Liver (tissue), 9 donors: ENCODE measurements around the gene LMAN2. TPM values are rescaled to one million over a fixed set of nuclear protein-coding genes. Genes with fewer than 3 reads are reported as not detected.
A peak's percentile ranks its signal among the peaks of the same experiment; 100 is the strongest.

Source experiments
- DNase-seq: peaks from one replicate; pipeline ENCODE4 v3.0.0-alpha.2; 2017; ENCODE audit warnings: low spot score
- H3K27ac ChIP-seq, 2 donors: one replicate each; pipeline ENCODE4 v1.7.0; 2013; ENCODE audit warnings: inconsistent platforms in 2 of 2, low read length in 2 of 2, control low read depth in 1 of 2, low read depth in 1 of 2, mild to moderate bottlenecking in 1 of 2
- H3K27me3 ChIP-seq, 4 donors: one replicate each; pipeline versions ENCODE4 v1.6.1 to v1.7.0; 2013; ENCODE audit warnings: low read length in 3 of 4, inconsistent platforms in 1 of 4, mild to moderate bottlenecking in 1 of 4, moderate library complexity in 1 of 4; ENCODE audit not compliant: control insufficient read depth in 4 of 4, insufficient read depth in 4 of 4
- H3K36me3 ChIP-seq, 4 donors: one replicate each; pipeline versions ENCODE4 v1.6.1 to v1.7.0; 2013; ENCODE audit warnings: low read length in 3 of 4, mild to moderate bottlenecking in 3 of 4, low read depth in 1 of 4, moderate library complexity in 1 of 4; ENCODE audit not compliant: control insufficient read depth in 4 of 4, insufficient read depth in 3 of 4
- H3K4me1 ChIP-seq, 4 donors: one replicate each; pipeline versions ENCODE4 v1.6.1 to v1.7.0; 2013; ENCODE audit warnings: low read length in 3 of 4, mild to moderate bottlenecking in 3 of 4, moderate library complexity in 1 of 4; ENCODE audit not compliant: control insufficient read depth in 4 of 4, insufficient read depth in 4 of 4
- H3K4me3 ChIP-seq, 3 donors: one replicate each; pipeline versions ENCODE4 v1.6.1 to v1.7.0; 2013; ENCODE audit warnings: low read length in 3 of 3, control low read depth in 1 of 3, low read depth in 1 of 3, mild to moderate bottlenecking in 1 of 3
- H3K9ac ChIP-seq, 2 donors: one replicate each; pipeline ENCODE4 v1.7.0; 2013; ENCODE audit warnings: low read length in 2 of 2, mild to moderate bottlenecking in 2 of 2, moderate library complexity in 2 of 2, control low read depth in 1 of 2, low read depth in 1 of 2
- H3K9me3 ChIP-seq, 4 donors: one replicate each; pipeline versions ENCODE4 v1.6.1 to v1.7.0; 2013; ENCODE audit warnings: low read length in 3 of 4; ENCODE audit not compliant: control insufficient read depth in 4 of 4
- EGR1 ChIP-seq, 2 donors: IDR thresholded peaks; 2 replicates each; pipeline ENCODE4 v1.6.1; 2016 to 2018; ENCODE audit warnings: antibody characterized with exemption in 2 of 2, low read depth in 2 of 2
- HNF4A ChIP-seq, 2 donors: conservative IDR thresholded peaks; 2 replicates each; pipeline ENCODE4 v1.6.1; 2016; ENCODE audit warnings: antibody characterized with exemption in 2 of 2, mild to moderate bottlenecking in 2 of 2
- HNF4G ChIP-seq: IDR thresholded peaks from 2 replicates; pipeline ENCODE4 v1.6.1; 2016; ENCODE audit warnings: antibody characterized with exemption
- RAD21 ChIP-seq, 2 donors: IDR thresholded peaks; 2 replicates each; pipeline ENCODE4 v1.6.1; 2016; ENCODE audit warnings: antibody characterized with exemption in 2 of 2, mild to moderate bottlenecking in 2 of 2
- RXRA ChIP-seq, 2 donors: IDR thresholded peaks; 2 replicates each; pipeline ENCODE4 v1.6.1; 2017 to 2018; ENCODE audit warnings: antibody characterized with exemption in 2 of 2, mild to moderate bottlenecking in 1 of 2
- SP1 ChIP-seq: IDR thresholded peaks from 2 replicates; pipeline ENCODE4 v1.6.1; 2018; ENCODE audit warnings: antibody characterized with exemption, mild to moderate bottlenecking
- YY1 ChIP-seq: IDR thresholded peaks from 2 replicates; pipeline ENCODE4 v1.6.1; 2016; ENCODE audit warnings: antibody characterized with exemption, mild to moderate bottlenecking
- WGBS: extraction: QIAGEN DNeasy Blood & Tissue Kit; methylation state at CpG from one replicate; pipeline ENCODE4 v1.1.7; 2013; 5-methylcytosine and 5-hydroxymethylcytosine counted together
- polyA plus RNA-seq, 2 donors: library from polyadenylated mRNA; stranded (reverse) in 1 of 2; unstranded in 1 of 2; fragments of 200-250 nt in 1 of 2; fragments of >200 nt in 1 of 2; fragmentation: Nextera tagmentation in 1 of 2; extraction: Ambion mirVana in 1 of 2; gene quantifications; one replicate each; pipeline versions ENCODE4 v1.2.1 to v1.2.3, GENCODE V29; 2013 to 2015
- total RNA-seq, 2 donors: library from RNA; depleted of rRNA; stranded (reverse); fragments of >200 nt; gene quantifications; one replicate each; pipeline ENCODE4 v1.2.3, GENCODE V29; 2014
- TF ChIP-seq, protein P1 (sequence below): IDR thresholded peaks from 2 replicates; pipeline ENCODE4 v1.6.1; 2016; ENCODE audit warnings: antibody characterized with exemption
- TF ChIP-seq, protein P2 (sequence below): fragments of 150-350 bp; IDR thresholded peaks from 2 replicates; pipeline ENCODE4 v1.5.1; 2017; ENCODE audit warnings: improper control_type of control experiment, low read depth, low read length; ENCODE audit not compliant: missing input control
- donor health status: healthy.
- donor health status: healthy.
- donor health status: healthy.
- donor health status: healthy.
- donor health status: healthy.

The LMAN2 gene
- total and polyA plus RNA-seq, 4 donors, result 243 to 478 (median 364) TPM

DNA sequence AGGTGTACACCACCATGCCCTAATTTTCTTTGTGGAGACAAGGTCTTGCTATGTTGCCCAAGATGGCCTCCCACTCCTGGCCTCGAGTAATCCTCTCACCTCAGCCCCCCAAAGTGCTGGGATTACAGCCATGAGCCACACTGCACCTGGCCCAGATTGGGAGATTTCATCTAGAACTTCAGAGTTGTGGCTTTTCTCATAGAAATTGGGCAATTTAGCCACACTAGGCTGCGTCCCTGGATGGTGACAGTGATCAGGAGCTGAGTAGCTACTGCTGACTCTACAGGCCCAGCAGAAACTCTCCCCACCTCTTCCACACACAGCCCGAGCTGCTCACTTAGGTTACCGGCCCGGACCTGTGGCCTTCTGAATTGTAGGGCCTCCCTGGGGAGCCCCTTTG, 41.3 kb upstream of the LMAN2 start:
- TF ChIP-seq, protein P1, sequence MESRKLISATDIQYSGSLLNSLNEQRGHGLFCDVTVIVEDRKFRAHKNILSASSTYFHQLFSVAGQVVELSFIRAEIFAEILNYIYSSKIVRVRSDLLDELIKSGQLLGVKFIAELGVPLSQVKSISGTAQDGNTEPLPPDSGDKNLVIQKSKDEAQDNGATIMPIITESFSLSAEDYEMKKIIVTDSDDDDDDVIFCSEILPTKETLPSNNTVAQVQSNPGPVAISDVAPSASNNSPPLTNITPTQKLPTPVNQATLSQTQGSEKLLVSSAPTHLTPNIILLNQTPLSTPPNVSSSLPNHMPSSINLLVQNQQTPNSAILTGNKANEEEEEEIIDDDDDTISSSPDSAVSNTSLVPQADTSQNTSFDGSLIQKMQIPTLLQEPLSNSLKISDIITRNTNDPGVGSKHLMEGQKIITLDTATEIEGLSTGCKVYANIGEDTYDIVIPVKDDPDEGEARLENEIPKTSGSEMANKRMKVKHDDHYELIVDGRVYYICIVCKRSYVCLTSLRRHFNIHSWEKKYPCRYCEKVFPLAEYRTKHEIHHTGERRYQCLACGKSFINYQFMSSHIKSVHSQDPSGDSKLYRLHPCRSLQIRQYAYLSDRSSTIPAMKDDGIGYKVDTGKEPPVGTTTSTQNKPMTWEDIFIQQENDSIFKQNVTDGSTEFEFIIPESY, result no peak
- TF ChIP-seq HNF4G, result no peak
- Histone ChIP-seq H3K9ac (no peak overlapping the region), H3K4me3 (no peak overlapping the region), H3K27ac (no peak overlapping the region), H3K27me3 (no peaks in the 10 kb centered on the region), H3K9me3 (no peaks in the 10 kb centered on the region), H3K4me1 (no peaks in the 10 kb centered on the region), H3K36me3 (no peaks in the 10 kb centered on the region)
- no peak for DNase-seq
- 85% methylated on average over 5 of the region's 5 CpGs for WGBS

DNA sequence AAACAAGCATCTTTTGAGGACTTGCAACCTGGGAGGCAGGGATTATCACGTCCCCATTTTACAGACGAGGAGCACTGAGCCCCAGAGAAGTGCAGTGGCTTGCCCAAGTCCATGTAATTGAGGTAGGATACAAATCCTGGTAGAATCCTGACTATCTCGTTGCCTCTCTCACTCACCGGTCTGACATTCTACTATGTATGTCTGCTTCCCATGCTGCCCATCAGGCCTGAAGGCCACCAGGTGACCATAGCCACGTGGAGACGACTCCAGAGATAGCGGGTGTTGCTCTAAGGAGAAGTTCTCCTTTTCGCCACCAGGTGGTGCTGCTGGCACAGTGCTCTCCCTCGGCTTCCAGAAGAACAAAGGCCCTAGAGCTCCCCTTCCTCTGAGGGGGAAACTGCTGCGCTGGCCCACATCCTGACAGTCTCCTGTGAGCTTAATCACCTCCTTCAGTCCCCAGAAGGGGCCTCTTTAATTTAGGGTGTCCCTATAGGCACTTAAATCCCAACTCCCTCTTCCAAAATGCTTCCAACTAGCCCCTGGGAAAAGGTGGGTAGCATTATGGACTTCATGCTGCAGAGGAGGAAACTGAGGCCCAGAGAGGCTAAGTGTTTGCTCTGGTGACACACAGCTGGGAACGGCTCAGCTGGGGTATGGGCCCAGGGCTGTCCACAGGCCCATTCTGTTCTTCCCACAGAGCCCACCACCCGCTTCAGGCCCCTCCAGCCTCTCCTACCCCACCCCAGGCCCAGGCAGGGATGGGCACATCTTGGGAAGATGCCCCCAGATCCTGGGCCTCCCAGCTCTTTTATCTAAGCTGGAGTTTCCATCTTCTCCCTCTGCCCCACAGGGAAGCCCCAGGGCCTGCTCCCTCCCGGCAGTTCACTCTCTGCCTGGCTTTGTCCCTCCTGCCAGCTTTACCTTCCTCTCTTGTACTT, 39.2 kb upstream of the LMAN2 start:
- Histone ChIP-seq H3K27me3 (no peaks in the 10 kb centered on the region), H3K9ac (no peak overlapping the region), H3K4me1 (no peaks in the 10 kb centered on the region), H3K36me3 (no peaks in the 10 kb centered on the region), H3K9me3 (no peaks in the 10 kb centered on the region), H3K4me3 (no peak overlapping the region), H3K27ac (no peak overlapping the region)
- DNase-seq, result peak; percentile 88
- WGBS, result 28% methylated on average over 13 of the region's 13 CpGs
- no peak for TF ChIP-seq YY1
- no peak for TF ChIP-seq RXRA (IDR thresholded peaks at IDR 0.05)
- no peak for TF ChIP-seq EGR1 (IDR thresholded peaks at IDR 0.05; ENCODE audit: low read depth in 2 of 2)
- TF ChIP-seq, protein P2, sequence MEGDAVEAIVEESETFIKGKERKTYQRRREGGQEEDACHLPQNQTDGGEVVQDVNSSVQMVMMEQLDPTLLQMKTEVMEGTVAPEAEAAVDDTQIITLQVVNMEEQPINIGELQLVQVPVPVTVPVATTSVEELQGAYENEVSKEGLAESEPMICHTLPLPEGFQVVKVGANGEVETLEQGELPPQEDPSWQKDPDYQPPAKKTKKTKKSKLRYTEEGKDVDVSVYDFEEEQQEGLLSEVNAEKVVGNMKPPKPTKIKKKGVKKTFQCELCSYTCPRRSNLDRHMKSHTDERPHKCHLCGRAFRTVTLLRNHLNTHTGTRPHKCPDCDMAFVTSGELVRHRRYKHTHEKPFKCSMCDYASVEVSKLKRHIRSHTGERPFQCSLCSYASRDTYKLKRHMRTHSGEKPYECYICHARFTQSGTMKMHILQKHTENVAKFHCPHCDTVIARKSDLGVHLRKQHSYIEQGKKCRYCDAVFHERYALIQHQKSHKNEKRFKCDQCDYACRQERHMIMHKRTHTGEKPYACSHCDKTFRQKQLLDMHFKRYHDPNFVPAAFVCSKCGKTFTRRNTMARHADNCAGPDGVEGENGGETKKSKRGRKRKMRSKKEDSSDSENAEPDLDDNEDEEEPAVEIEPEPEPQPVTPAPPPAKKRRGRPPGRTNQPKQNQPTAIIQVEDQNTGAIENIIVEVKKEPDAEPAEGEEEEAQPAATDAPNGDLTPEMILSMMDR, result peak; percentile 97
- no peak for TF ChIP-seq HNF4A (conservative IDR thresholded peaks at IDR 0.05)
- TF ChIP-seq SP1, result no peak
- TF ChIP-seq RAD21 (IDR thresholded peaks at IDR 0.05), result peak; percentile 96 to 99

DNA sequence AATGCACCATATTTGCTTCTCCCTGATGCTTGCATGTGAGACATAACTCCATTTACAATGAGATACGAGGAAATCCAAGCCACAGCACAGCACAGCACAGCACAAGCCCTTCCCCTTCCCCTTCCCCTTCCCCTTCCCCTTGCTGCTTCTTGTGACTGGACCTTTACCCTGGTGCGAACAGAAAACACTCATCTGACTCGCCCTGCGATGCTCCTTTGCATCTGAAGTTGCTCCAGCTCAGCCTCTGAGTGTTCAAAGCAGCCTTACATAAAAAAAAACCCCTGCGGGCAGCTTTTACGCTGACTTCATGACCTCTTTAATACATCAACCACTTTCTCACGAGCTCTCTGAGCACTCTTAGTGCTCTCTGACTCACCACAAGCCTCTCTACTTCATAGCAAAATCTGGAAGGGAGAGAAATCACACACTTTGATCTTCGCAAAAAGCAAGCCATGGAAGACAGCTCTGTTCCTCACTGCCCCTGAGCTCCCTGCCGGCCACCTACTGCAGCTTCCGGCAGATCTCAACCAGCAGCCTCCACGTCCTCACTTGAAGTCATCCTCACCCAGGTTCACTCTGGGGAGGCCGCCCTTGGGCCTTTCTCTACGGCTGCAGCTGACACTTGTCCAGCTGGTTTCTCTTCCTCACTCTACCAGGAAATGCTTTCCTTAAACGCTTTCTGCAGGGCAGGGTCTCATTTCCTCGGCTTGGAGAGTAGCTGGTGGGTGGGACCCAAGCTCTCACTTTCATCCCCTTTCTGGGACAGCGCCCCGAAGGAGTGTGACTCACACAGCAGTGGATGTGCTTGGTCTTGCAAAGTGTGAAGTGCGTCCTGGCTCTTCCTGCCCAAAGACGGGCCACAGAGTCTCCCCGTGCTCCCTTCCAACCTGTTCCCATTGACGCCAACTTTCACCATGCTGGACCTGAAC, 38.0 kb upstream of the LMAN2 start:
- no peak for DNase-seq
- Histone ChIP-seq H3K27ac (no peak overlapping the region), H3K9ac (no peak overlapping the region), H3K27me3 (no peaks in the 10 kb centered on the region), H3K9me3 (no peaks in the 10 kb centered on the region), H3K4me1 (no peaks in the 10 kb centered on the region), H3K4me3 (no peak overlapping the region), H3K36me3 (no peaks in the 10 kb centered on the region)
- TF ChIP-seq YY1 (no peak), RXRA (IDR thresholded peaks at IDR 0.05) (no peak)
- 63% methylated on average over 21 of the region's 21 CpGs for WGBS
